ENCODE data around the gene GZMH. TPM values are rescaled to one million over a fixed set of nuclear protein-coding genes. Genes with fewer than 3 reads are reported as not detected.
"Not testable (repeated sequence)": the region's sequence is repeated elsewhere in the genome, so short reads cannot be mapped to it uniquely, and the experiment has no call there.

GZMH gene, protein sequence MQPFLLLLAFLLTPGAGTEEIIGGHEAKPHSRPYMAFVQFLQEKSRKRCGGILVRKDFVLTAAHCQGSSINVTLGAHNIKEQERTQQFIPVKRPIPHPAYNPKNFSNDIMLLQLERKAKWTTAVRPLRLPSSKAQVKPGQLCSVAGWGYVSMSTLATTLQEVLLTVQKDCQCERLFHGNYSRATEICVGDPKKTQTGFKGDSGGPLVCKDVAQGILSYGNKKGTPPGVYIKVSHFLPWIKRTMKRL
- 1 to 10 TPM in 1 of 4 donors, not detected in 3; 2.5 TPM for total RNA-seq
- 1 to 10 TPM in 1 of 3 donors, not detected in 2; 1.7 TPM for polyA plus RNA-seq

DNA sequence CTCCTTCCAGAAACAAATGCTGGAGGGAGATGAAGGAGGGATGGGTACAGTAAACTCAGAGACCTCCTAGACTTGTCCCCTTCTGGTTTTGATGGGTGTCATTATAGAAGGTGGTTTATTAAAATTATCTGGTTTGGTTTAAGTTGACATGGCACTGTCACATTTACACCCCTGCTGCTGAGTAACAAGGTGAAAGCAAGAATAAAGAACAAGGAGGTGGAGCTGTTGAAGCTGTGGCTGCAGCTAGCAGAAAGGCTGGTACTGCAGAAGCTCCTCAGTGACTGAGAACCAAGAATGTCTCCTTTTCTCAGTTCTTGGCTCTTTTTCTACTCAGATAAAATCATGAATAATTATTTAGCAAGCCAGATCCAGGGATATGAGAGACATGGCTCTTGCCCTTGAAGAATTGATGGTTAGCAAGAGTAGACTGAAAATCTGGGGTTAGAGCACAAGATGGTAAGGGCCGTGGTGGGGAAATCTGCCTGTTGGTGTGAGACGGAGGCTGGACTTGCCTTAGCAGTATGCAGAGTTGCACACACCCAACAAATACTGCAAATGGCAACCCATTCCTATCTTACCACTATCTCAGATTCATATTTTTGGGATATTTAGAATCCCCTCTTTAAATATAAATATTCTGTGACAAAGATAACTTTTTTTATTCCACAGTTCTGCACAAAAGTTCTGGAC lies at the start of gene GZMH:
TSS of gene GZMH (minus strand) at position 31 of the 690 bp plus-strand sequence. CDS start 72 bp downstream, outside the sequence.
- H3K4me1 ChIP-seq, result no peaks in the 10 kb centered on the region
- H3K27me3 ChIP-seq, result no peaks in the 10 kb centered on the region
- no peak for DNase-seq
- no peak within 1 kb of the TSS for H3K4me3 ChIP-seq
- no peak within 1 kb of the TSS for H3K27ac ChIP-seq
- intact Hi-C loops (cut with DNase I), result no loop called here
- H3K36me3 ChIP-seq, result no peaks in the 10 kb centered on the region
- TF ChIP-seq EP300 (IDR thresholded peaks at IDR 0.05), result no peak
- TF ChIP-seq, protein P1, sequence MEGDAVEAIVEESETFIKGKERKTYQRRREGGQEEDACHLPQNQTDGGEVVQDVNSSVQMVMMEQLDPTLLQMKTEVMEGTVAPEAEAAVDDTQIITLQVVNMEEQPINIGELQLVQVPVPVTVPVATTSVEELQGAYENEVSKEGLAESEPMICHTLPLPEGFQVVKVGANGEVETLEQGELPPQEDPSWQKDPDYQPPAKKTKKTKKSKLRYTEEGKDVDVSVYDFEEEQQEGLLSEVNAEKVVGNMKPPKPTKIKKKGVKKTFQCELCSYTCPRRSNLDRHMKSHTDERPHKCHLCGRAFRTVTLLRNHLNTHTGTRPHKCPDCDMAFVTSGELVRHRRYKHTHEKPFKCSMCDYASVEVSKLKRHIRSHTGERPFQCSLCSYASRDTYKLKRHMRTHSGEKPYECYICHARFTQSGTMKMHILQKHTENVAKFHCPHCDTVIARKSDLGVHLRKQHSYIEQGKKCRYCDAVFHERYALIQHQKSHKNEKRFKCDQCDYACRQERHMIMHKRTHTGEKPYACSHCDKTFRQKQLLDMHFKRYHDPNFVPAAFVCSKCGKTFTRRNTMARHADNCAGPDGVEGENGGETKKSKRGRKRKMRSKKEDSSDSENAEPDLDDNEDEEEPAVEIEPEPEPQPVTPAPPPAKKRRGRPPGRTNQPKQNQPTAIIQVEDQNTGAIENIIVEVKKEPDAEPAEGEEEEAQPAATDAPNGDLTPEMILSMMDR (IDR thresholded peaks at IDR 0.05), result no peak
- no peak for TF ChIP-seq POLR2AphosphoS5 (IDR thresholded peaks at IDR 0.05)
- no peak for TF ChIP-seq POLR2A (IDR thresholded peaks at IDR 0.05)
- no peaks in the 10 kb centered on the region for H3K9me3 ChIP-seq
- 83 to 91% methylated on average over 2 of the region's 2 CpGs for WGBS, 2 donors

DNA sequence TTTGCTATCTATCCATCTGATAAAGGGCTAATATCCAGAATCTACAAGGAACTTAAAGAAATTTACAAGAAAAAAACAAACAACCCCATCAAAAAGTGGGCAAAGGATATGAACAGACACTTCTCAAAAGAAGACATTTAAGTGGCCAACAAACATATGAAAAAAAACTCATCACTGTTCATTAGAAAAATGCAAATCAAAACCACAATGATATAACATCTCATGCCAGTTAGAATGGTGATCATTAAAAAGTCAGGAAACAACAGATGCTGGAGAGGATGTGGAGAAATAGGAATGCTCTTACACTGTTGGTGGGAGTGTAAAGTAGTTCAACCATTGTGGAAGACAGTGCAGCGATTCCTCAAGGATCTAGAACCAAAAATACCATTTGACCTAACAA lies 38.9 kb upstream of the GZMH start:
- intact Hi-C loops (cut with DNase I); H3K27me3 ChIP-seq; H3K9me3 ChIP-seq; DNase-seq; H3K27ac ChIP-seq; H3K4me1 ChIP-seq; H3K4me3 ChIP-seq; H3K36me3 ChIP-seq: not testable (repeated sequence)
- WGBS, 2 donors, result 59 to 69% methylated on average over 1 of the region's 1 CpG

DNA sequence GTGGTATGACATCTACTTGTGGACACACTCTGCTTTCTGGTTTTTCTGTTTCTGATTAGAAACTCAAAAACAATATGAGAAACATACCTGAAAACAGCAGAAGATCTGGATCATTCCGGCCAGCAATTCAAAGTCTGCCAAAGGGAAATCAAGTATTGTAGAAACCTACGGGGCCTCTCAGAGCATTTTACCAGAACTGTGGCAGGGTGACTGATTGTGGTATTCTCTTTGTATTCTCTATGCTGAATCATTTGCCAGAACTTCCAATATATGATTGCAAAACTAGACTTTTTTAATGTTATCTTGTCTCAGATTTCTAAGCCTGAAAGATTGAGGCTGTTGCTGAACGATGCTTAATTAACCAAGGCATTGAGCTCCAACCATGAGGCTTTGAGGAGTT lies 30.4 kb upstream of the GZMH start:
- H3K4me1 ChIP-seq, result no peaks in the 10 kb centered on the region
- TF ChIP-seq POLR2A (IDR thresholded peaks at IDR 0.05) (no peak), POLR2AphosphoS5 (IDR thresholded peaks at IDR 0.05) (no peak), EP300 (IDR thresholded peaks at IDR 0.05) (no peak)
- TF ChIP-seq, protein P1 (IDR thresholded peaks at IDR 0.05), result no peak
- H3K9me3 ChIP-seq, result no peaks in the 10 kb centered on the region
- no peak overlapping the region for H3K4me3 ChIP-seq
- H3K27me3 ChIP-seq, result no peaks in the 10 kb centered on the region
- no peaks in the 10 kb centered on the region for H3K36me3 ChIP-seq
- no peak for DNase-seq
- 60 to 77% methylated on average over 3 of the region's 3 CpGs for WGBS, 2 donors
- intact Hi-C loops (cut with DNase I), result no loop called here
- no peak overlapping the region for H3K27ac ChIP-seq

DNA sequence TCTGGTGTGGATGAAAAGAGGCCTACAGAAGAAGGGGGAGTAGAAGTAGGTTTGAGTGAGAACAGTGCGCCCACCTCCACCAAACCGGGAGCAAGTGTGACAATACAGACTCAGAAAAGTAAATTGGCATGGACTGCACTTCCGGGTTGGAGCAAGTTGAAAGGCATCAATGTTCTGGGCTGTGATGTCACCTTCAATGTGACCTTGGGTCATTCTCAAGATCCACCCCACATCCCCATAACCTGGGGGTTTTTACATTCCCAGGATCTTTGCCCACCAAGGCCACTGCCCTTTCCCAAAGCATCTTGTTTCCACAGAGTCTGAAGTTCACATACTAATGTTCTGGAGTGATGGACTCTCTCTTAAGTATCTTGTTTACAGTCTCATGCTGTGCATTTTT lies 29.8 kb upstream of the GZMH start:
- no peaks in the 10 kb centered on the region for H3K27me3 ChIP-seq
- DNase-seq, result no peak
- no peak for TF ChIP-seq EP300 (IDR thresholded peaks at IDR 0.05)
- no peak for TF ChIP-seq POLR2AphosphoS5 (IDR thresholded peaks at IDR 0.05)
- TF ChIP-seq, protein P1 (IDR thresholded peaks at IDR 0.05), result no peak
- TF ChIP-seq POLR2A (IDR thresholded peaks at IDR 0.05), result no peak
- no peak overlapping the region for H3K27ac ChIP-seq
- WGBS, 2 donors, result 83 to 90% methylated on average over 3 of the region's 3 CpGs
- intact Hi-C loops (cut with DNase I), result no loop called here
- no peaks in the 10 kb centered on the region for H3K9me3 ChIP-seq
- no peaks in the 10 kb centered on the region for H3K36me3 ChIP-seq
- H3K4me1 ChIP-seq, result no peaks in the 10 kb centered on the region
- H3K4me3 ChIP-seq, result no peak overlapping the region

DNA sequence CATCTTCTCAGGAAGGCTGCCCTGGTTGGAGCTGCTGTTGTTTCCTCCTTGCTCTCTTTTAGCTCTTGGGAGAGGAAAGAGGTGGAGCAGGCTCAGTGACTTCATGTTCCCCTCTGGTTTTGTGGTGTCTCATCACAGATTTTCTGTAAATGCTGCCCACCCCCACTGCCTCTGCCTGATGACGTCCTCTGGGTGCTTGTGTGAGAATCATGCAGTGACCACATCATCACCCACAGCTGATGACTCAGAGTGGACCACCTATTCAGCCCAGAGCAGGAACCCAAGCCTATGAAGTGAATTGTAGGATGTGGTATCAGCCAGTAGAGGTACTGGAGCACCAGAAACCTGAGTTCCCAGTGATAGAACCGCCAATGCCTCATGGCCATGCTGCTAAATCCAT lies 24.7 kb upstream of the GZMH start, which contains the start of gene GZMB:
TSS of gene GZMB (minus strand) at position 33 of the 400 bp plus-strand sequence. CDS start at position 3, 30 bp downstream.
- H3K4me3 ChIP-seq, result no peak within 1 kb of the TSS

More for the DNA sequence above, 24.7 kb upstream of the GZMH start, which contains the start of gene GZMB:
- H3K9me3 ChIP-seq, result no peaks in the 10 kb centered on the region
- no peak within 1 kb of the TSS for H3K27ac ChIP-seq
- 74 to 82% methylated on average over 2 of the region's 2 CpGs for WGBS, 2 donors
- no peak for DNase-seq
- no peak for TF ChIP-seq POLR2A (IDR thresholded peaks at IDR 0.05)
- no peak for TF ChIP-seq EP300 (IDR thresholded peaks at IDR 0.05)
- TF ChIP-seq POLR2AphosphoS5 (IDR thresholded peaks at IDR 0.05), result no peak
- TF ChIP-seq, protein P1 (IDR thresholded peaks at IDR 0.05), result no peak
- no peaks in the 10 kb centered on the region for H3K4me1 ChIP-seq
- intact Hi-C loops (cut with DNase I), result no loop called here
- H3K27me3 ChIP-seq, result no peaks in the 10 kb centered on the region
- H3K36me3 ChIP-seq, result no peaks in the 10 kb centered on the region

Measured in sigmoid colon (tissue), 7 donors.